NCI-H187 treated with DMSO at 0.1 percent for 48 hours (cell line): ENCODE results near the gene SLC16A14.

Experiments used
- DNase-seq: peaks from one replicate; lab custom pipeline; 2025; lab: John Stamatoyannopoulos, UW

SLC16A14 gene

DNA sequence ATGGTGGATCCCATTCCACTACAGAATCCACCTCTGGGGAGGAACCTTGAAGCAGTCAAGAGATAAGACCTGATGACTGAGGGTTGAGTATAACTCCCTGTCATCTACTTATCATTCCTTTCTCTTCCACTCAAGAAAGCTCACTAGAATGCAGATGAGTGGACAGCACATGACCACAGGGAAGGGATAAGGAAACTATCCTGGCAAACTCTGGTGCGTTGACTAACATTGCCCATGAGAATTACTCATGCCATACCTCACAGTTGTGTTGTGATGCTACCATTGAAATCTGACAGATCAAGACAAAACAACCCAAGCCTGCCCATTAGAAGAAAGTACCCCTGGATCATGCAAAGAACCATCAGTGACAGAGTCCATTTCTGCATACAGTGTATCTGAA, 26.5 kb downstream of the SLC16A14 start:
- no peak for DNase-seq

DNA sequence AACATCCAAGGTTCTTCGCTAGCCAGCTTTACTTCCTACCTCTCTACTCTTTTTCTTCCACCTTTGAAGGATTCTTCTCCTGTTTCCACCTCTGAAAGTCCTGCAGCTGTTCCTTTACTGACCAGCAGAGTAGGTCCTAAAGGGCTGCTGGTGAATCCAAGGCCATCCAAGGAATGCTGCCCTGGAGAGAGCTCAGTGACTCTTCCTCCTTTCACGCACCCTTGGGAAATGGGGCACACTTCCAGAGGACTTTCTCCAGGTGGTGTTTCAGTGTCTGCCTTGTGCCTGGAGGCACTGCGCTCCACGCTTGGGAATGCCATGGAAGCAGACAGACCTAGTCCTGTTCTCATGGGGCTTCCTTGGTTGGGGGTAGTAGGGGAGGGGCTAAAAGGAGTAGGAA, 45.4 kb downstream of the SLC16A14 start:
- no peak for DNase-seq

DNA sequence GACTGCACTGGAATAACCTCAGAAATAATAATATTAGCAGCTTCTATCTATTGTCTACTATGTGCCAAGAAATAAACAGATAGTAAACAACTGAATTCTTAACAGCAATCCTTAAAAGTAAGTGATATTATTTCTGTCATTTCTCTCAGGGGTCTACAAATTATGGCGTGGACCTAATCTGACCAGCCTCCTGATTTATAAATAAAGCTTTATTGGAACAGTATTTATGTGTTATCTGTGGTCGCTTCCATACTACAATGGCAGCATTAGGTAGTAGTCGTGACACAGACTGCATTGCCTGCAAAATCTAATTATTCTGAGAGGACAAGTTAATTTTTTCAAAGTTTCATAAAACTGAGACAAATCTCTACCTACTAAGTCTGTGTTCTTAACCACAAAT, 49.0 kb downstream of the SLC16A14 start:
- no peak for DNase-seq

GRCh38 chr2:230018153-230018552, 50.6 kb downstream of the SLC16A14 start:
- DNase-seq: no peak

- no peak for DNase-seq
These were observed 51.9 kb downstream of the SLC16A14 start for GRCh38 chr2:230016844-230017243.

GRCh38 chr2:230012267-230012884, 56.3 kb downstream of the SLC16A14 start:
- no peak for DNase-seq

- no peak for DNase-seq
These were observed 57.1 kb downstream of the SLC16A14 start for GRCh38 chr2:230011617-230012016.

DNA sequence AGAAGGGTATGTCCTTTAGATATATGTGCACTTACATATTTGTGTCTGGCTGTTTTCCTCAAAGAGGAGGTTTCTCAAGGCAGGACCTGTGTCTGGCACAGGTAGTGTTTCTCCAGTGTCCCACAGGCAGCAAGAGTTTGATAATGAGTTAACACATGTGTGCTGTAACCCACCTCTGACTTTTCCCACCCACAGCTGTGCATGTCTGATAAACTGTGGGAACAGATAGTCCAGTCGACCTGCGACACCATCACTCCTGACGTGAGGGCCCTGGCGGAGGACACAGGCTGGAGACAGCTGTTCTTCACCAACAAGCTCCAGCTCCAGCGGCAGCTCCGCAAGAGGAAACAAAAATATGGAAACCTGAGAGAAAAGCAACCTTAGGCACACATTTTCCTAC, 58.2 kb downstream of the SLC16A14 start:
- no peak for DNase-seq

DNA sequence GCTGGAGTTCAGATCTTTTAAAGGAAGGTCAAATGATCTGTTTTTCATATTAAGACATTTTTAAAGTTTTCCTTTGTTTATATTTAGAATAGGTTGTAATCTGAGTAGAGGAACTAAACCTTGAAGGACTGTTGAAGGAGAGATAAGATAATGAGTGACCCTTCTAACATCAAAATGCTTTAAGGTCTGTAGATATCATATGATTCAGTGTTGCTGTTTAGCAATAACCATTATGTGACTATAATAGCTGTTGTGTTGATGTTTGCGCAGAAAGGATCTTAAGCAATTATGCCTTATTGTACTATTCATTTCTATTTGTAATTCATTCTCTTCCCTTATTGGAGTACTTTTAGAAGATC, 60.0 kb downstream of the SLC16A14 start:
- no peak for DNase-seq

- DNase-seq: no peak
These were observed 60.6 kb downstream of the SLC16A14 start for GRCh38 chr2:230007931-230008707.

- DNase-seq: no peak
These were observed 68.4 kb downstream of the SLC16A14 start for GRCh38 chr2:230000118-230000841.

GRCh38 chr2:229997565-229997964, 71.2 kb downstream of the SLC16A14 start:
- no peak for DNase-seq

DNA sequence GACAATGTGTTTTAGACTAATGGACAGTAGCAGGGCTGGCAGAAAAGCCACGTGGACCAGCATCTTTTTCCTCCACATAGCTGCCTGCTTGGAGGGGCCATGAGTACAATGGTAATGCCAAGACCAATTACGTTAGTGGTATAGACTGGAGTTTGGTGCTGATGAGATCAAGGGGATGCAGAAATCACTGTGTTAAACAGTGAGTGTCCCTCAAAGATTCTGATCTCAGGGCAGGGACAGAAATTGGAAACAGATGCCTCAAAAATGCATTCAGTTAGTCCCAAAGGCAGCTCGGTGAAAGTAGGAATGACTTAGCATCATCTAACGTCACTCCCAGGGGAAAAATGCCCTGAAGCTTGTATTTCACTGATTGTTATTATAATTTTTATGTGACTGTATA, 72.4 kb downstream of the SLC16A14 start:
- no peak for DNase-seq

DNA sequence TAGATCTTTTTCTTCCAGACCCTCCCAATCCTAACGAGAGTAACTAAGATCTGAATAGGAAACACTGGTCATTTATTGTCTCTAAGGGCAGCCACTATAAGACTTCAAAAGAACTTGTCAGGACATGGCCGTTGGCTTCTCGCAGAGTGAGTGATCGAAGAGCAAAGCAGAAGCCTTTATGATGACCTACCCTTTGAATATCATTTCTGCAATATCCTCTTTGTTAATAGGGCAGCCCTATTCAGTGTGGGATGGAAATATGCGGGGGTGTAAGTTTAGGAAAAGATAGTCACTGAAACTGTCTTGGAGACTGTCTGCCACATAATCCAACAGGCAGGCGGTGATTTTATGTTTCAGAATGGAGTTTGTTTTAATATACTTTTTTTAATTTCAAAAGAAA, 75.5 kb downstream of the SLC16A14 start:
- no peak for DNase-seq
